HCT116 (cell line): Measurements from ENCODE around the gene CUL4A.

Experiments used
- CTCF ChIP-seq, 3 experiments: fragments of 200-600 bp in 1 of 3; sonication (generic) in 1 of 3; IDR thresholded peaks in 2 of 3; conservative IDR thresholded peaks in 1 of 3; 2 replicates each; pipeline ENCODE4 v1.5.1; 2012 to 2017; ENCODE audit warnings: low read depth in 2 of 3, low read length in 2 of 3, antibody characterized with exemption in 1 of 3, borderline replicate concordance in 1 of 3, control low read depth in 1 of 3, mild to moderate bottlenecking in 1 of 3, mixed read lengths in 1 of 3, mixed run types in 1 of 3, moderate library complexity in 1 of 3; ENCODE audit not compliant: insufficient read depth in 1 of 3
- POLR2A ChIP-seq: IDR thresholded peaks from 2 replicates; pipeline ENCODE4 v1.7.0; 2011; ENCODE audit warnings: borderline replicate concordance; ENCODE audit not compliant: insufficient read depth, insufficient read length; ENCODE audit errors: extremely low read depth
- POLR2AphosphoS5 ChIP-seq: IDR thresholded peaks from 2 replicates; pipeline ENCODE4 v1.6.1; 2011; ENCODE audit warnings: mild to moderate bottlenecking, low read depth, low read length, moderate library complexity
- RAD21 ChIP-seq: IDR thresholded peaks from 2 replicates; pipeline ENCODE4 v1.6.1; 2012; ENCODE audit warnings: low read depth, mild to moderate bottlenecking
- SIN3A ChIP-seq: IDR thresholded peaks from 2 replicates; pipeline ENCODE4 v1.6.1; 2012; ENCODE audit warnings: low read depth
- TF ChIP-seq, protein P1 (sequence below): IDR thresholded peaks from 2 replicates; pipeline ENCODE4 v1.6.1; 2012

DNA sequence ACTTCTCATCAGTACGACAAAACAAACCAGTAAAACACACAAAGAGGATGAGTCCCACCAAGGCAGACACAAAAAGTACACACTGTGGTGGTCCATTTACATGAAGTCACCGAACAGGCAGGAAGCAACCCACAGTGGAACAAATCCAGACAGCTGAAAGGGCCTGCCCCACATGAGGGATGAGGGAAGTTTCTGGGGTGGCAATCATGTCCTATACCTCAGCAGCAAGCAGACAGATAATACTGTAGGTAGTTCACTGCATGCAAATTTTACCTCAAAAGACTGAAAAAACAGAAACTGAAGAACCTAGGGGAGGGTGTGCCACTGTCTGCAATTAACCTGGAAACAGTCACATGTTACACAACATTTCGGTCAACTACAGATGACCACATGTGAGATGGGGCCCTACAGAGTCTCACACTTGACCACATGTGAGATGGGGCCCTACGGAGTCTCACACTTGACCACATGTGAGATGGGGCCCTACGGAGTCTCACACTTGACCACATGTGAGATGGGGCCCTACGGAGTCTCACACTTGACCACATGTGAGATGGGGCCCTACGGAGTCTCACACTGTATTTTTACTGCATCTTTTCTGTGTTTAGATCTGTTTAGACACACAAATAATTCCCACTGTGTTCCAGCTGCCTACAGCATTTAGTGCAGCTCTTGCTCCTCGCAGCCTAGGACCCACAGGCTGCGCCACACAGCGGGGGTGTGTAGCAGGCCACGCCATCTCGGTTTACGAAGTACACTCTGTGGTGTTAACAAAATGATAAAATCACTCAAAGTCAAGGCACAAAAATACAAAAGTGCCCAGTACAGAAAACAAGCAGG, 23.1 kb upstream of the CUL4A start:
- TF ChIP-seq CTCF (IDR thresholded peaks at IDR 0.05 in 2 of 3, conservative IDR thresholded peaks at IDR 0.05 in 1 of 3; ENCODE audit: borderline replicate concordance in 1 of 3, insufficient read depth in 1 of 3, low read depth in 2 of 3, low read length in 2 of 3) = no peak
- no peak for TF ChIP-seq RAD21
- TF ChIP-seq POLR2AphosphoS5 = no peak
- TF ChIP-seq, protein P1, sequence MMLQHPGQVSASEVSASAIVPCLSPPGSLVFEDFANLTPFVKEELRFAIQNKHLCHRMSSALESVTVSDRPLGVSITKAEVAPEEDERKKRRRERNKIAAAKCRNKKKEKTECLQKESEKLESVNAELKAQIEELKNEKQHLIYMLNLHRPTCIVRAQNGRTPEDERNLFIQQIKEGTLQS = no peak
- no peak for TF ChIP-seq POLR2A
- TF ChIP-seq SIN3A = no peak
